Measurements from ENCODE around the gene PDE3A.

DNA sequence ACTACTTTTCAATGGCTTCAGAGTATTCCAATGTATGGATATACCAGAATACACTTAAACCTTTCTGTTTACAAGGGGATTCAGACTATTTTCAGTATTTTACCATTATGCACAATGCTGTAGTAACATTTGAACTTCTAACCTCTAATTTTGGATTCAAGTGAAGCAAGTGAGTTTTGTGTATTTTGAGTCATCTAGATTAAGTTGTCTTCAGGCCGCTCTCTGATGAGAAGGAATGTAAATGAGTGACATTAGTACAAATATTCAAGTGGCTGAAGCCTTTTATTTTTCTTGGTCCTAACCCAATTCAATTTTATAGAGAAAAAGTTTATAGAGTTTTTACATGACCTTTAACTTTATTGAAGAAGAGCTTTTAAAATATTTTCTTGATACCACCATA, 125.6 kb downstream of the PDE3A start:
- TF ChIP-seq, protein P1, sequence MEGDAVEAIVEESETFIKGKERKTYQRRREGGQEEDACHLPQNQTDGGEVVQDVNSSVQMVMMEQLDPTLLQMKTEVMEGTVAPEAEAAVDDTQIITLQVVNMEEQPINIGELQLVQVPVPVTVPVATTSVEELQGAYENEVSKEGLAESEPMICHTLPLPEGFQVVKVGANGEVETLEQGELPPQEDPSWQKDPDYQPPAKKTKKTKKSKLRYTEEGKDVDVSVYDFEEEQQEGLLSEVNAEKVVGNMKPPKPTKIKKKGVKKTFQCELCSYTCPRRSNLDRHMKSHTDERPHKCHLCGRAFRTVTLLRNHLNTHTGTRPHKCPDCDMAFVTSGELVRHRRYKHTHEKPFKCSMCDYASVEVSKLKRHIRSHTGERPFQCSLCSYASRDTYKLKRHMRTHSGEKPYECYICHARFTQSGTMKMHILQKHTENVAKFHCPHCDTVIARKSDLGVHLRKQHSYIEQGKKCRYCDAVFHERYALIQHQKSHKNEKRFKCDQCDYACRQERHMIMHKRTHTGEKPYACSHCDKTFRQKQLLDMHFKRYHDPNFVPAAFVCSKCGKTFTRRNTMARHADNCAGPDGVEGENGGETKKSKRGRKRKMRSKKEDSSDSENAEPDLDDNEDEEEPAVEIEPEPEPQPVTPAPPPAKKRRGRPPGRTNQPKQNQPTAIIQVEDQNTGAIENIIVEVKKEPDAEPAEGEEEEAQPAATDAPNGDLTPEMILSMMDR (IDR thresholded peaks at IDR 0.05), result no peak
- TF ChIP-seq POLR2A (IDR thresholded peaks at IDR 0.05), result no peak
